Memory B cell (primary cell): ENCODE measurements around the gene ZNF586.
"Not testable (repeated sequence)": the region's sequence is repeated elsewhere in the genome, so short reads cannot be mapped to it uniquely, and the experiment has no call there.

ENCODE experiments used
- ATAC-seq: fragments of 150-1000 bp; cut with Tn5 transposase; 2 replicates; pipeline ENCODE4 v1.10.0; 2021; ENCODE audit warnings: low read depth, mild to moderate bottlenecking, moderate library complexity
- DNase-seq, 2 donors: peaks; one replicate each; pipeline ENCODE4 v3.0.0; 2022; ENCODE audit warnings: low spot score in 2 of 2
- H3K27ac Mint-ChIP-seq: one replicate; pipeline ENCODE4 v1.8.0; 2022; ENCODE audit warnings: mild to moderate bottlenecking, moderate library complexity, mixed read lengths
- H3K27me3 Mint-ChIP-seq: one replicate; pipeline ENCODE4 v1.8.0; 2022; ENCODE audit warnings: mixed read lengths
- H3K36me3 Mint-ChIP-seq: one replicate; pipeline ENCODE4 v1.8.0; 2022; ENCODE audit warnings: mild to moderate bottlenecking, mixed read lengths
- H3K4me1 Mint-ChIP-seq: one replicate; pipeline ENCODE4 v1.8.0; 2022; ENCODE audit warnings: mixed read lengths
- H3K4me3 Mint-ChIP-seq: one replicate; pipeline ENCODE4 v1.8.0; 2022; ENCODE audit warnings: mild to moderate bottlenecking, moderate library complexity, mixed read lengths
- H3K9me3 Mint-ChIP-seq: one replicate; pipeline ENCODE4 v1.8.0; 2022; ENCODE audit warnings: mixed read lengths

ZNF586 gene

GRCh38 chr19:57769345-57770131, at the start of gene ZNF586:
Gene ZNF586 (plus strand): TSS chr19:57769676. CDS start chr19:57769843, 167 bp downstream.
- Mint-ChIP-seq H3K36me3 (peaks cover 18% of the 10 kb centered on the region), H3K4me3 (peak within 1 kb of the TSS; percentile 92), H3K9me3 (peaks cover 8% of the 10 kb centered on the region), H3K4me1 (peaks cover 25% of the 10 kb centered on the region), H3K27ac (peak within 1 kb of the TSS; percentile 85), H3K27me3 (no peaks in the 10 kb centered on the region)
- peak; percentile 72 to 75 for DNase-seq
- peak; percentile 97 for ATAC-seq

GRCh38 chr19:57719901-57720519, 49.5 kb upstream of the ZNF586 start:
- ATAC-seq, result no peak
- H3K4me1 Mint-ChIP-seq, result peaks cover 10% of the 10 kb centered on the region
- peaks cover 63% of the 10 kb centered on the region for H3K36me3 Mint-ChIP-seq

GRCh38 chr19:57720878-57721277, 48.6 kb upstream of the ZNF586 start:
- Mint-ChIP-seq H3K4me3 (no peak overlapping the region), H3K36me3 (peaks cover 63% of the 10 kb centered on the region), H3K9me3 (peaks cover 9% of the 10 kb centered on the region), H3K4me1 (peaks cover 10% of the 10 kb centered on the region), H3K27me3 (no peaks in the 10 kb centered on the region), H3K27ac (no peak overlapping the region)
- ATAC-seq (no peak), DNase-seq (no peak)

More at GRCh38 chr19:57719901-57720519, 49.5 kb upstream of the ZNF586 start:
- Mint-ChIP-seq H3K4me3 (no peak overlapping the region), H3K27me3 (no peaks in the 10 kb centered on the region), H3K9me3 (peaks cover 9% of the 10 kb centered on the region), H3K27ac (no peak overlapping the region)
- no peak for DNase-seq

GRCh38 chr19:57738320-57738719, 31.2 kb upstream of the ZNF586 start:
- not testable (repeated sequence) for H3K27ac Mint-ChIP-seq, H3K4me1 Mint-ChIP-seq, H3K9me3 Mint-ChIP-seq, H3K36me3 Mint-ChIP-seq, H3K27me3 Mint-ChIP-seq, H3K4me3 Mint-ChIP-seq
- ATAC-seq (peak; percentile 43), DNase-seq (peak; percentile 26 to 28)

GRCh38 chr19:57738770-57739169, 30.7 kb upstream of the ZNF586 start:
- H3K9me3 Mint-ChIP-seq, ATAC-seq, H3K4me1 Mint-ChIP-seq, DNase-seq, H3K27me3 Mint-ChIP-seq, H3K4me3 Mint-ChIP-seq, H3K36me3 Mint-ChIP-seq, H3K27ac Mint-ChIP-seq: not testable (repeated sequence)

- peaks cover 24% of the 10 kb centered on the region for H3K4me1 Mint-ChIP-seq
- H3K36me3 Mint-ChIP-seq, result peaks cover 34% of the 10 kb centered on the region
- H3K4me3 Mint-ChIP-seq, result peak within 1 kb of the TSS; percentile 88
- DNase-seq (peak; percentile 69 to 77), ATAC-seq (peak; percentile 98)
- no peaks in the 10 kb centered on the region for H3K27me3 Mint-ChIP-seq
- peak within 1 kb of the TSS; percentile 98 for H3K27ac Mint-ChIP-seq
- peaks cover 13% of the 10 kb centered on the region for H3K9me3 Mint-ChIP-seq
Measured at GRCh38 chr19:57746580-57747471, 22.6 kb upstream of the ZNF586 start, which contains the start of gene ZNF776. Gene ZNF776 (plus strand): TSS chr19:57746815. CDS start chr19:57747059, 244 bp downstream.

GRCh38 chr19:57747472-57747807, 22.0 kb upstream of the ZNF586 start:
- peaks cover 40% of the 10 kb centered on the region for H3K36me3 Mint-ChIP-seq
- H3K4me1 Mint-ChIP-seq, result peaks cover 24% of the 10 kb centered on the region
- ATAC-seq, result no peak
- H3K9me3 Mint-ChIP-seq, result peaks cover 16% of the 10 kb centered on the region
- peak overlapping the region; percentile 88 for H3K4me3 Mint-ChIP-seq
- DNase-seq, result no peak
- no peaks in the 10 kb centered on the region for H3K27me3 Mint-ChIP-seq
- peak overlapping the region; percentile 98 for H3K27ac Mint-ChIP-seq

GRCh38 chr19:57748029-57748428, 21.4 kb upstream of the ZNF586 start:
- DNase-seq, result no peak
- peak overlapping the region; percentile 88 for H3K4me3 Mint-ChIP-seq
- ATAC-seq, result no peak
- peak overlapping the region; percentile 76 for H3K27ac Mint-ChIP-seq
- H3K27me3 Mint-ChIP-seq, result no peaks in the 10 kb centered on the region
- H3K36me3 Mint-ChIP-seq, result peaks cover 46% of the 10 kb centered on the region
- H3K4me1 Mint-ChIP-seq, result peaks cover 24% of the 10 kb centered on the region
- H3K9me3 Mint-ChIP-seq, result peaks cover 20% of the 10 kb centered on the region

GRCh38 chr19:57754091-57754673, 15.3 kb upstream of the ZNF586 start:
- H3K27me3 Mint-ChIP-seq, result no peaks in the 10 kb centered on the region
- peaks cover 9% of the 10 kb centered on the region for H3K4me1 Mint-ChIP-seq
- H3K36me3 Mint-ChIP-seq, result peaks cover 68% of the 10 kb centered on the region
- no peak overlapping the region for H3K4me3 Mint-ChIP-seq
- no peak overlapping the region for H3K27ac Mint-ChIP-seq
- no peak for DNase-seq
- peaks cover 11% of the 10 kb centered on the region for H3K9me3 Mint-ChIP-seq
- ATAC-seq, result no peak

- DNase-seq, result no peak
- peaks cover 68% of the 10 kb centered on the region for H3K36me3 Mint-ChIP-seq
- no peak overlapping the region for H3K4me3 Mint-ChIP-seq
- peaks cover 10% of the 10 kb centered on the region for H3K9me3 Mint-ChIP-seq
- H3K27ac Mint-ChIP-seq, result no peak overlapping the region
- H3K4me1 Mint-ChIP-seq, result peaks cover 9% of the 10 kb centered on the region
- ATAC-seq, result no peak
- H3K27me3 Mint-ChIP-seq, result no peaks in the 10 kb centered on the region
Measured at GRCh38 chr19:57755031-57755430, 14.4 kb upstream of the ZNF586 start.

- Mint-ChIP-seq H3K27me3 (no peaks in the 10 kb centered on the region), H3K9me3 (no peaks in the 10 kb centered on the region), H3K36me3 (peaks cover 46% of the 10 kb centered on the region), H3K27ac (no peak overlapping the region), H3K4me1 (peaks cover 3% of the 10 kb centered on the region), H3K4me3 (no peak overlapping the region)
- no peak for DNase-seq
- ATAC-seq, result no peak
Measured at GRCh38 chr19:57757941-57758340, 11.5 kb upstream of the ZNF586 start.

- DNase-seq (no peak), ATAC-seq (no peak)
- Mint-ChIP-seq H3K4me1 (peaks cover 3% of the 10 kb centered on the region), H3K27me3 (no peaks in the 10 kb centered on the region), H3K27ac (no peak overlapping the region), H3K4me3 (no peak overlapping the region), H3K36me3 (peaks cover 35% of the 10 kb centered on the region), H3K9me3 (no peaks in the 10 kb centered on the region)
Measured at GRCh38 chr19:57759096-57759495, 10.4 kb upstream of the ZNF586 start.

- peak overlapping the region; percentile 49 for H3K4me3 Mint-ChIP-seq
- H3K36me3 Mint-ChIP-seq, result peaks cover 27% of the 10 kb centered on the region
- H3K27ac Mint-ChIP-seq, result peak overlapping the region; percentile 42
- peak; percentile 19 for ATAC-seq
- peaks cover 11% of the 10 kb centered on the region for H3K9me3 Mint-ChIP-seq
- no peak for DNase-seq
- H3K27me3 Mint-ChIP-seq, result no peaks in the 10 kb centered on the region
- H3K4me1 Mint-ChIP-seq, result peaks cover 36% of the 10 kb centered on the region
Measured at GRCh38 chr19:57771417-57771816, 1.9 kb downstream of the ZNF586 start.
